Activated naive CD4-positive, alpha-beta T cell treated with anti-CD3 and anti-CD28 coated beads, Interleukin-2, amount 10 ng/mL, durations not matched to agents 7 days and 5 days (primary cell): ENCODE data around the gene NRF1.
"Not testable (repeated sequence)": the region's sequence is repeated elsewhere in the genome, so short reads cannot be mapped to it uniquely, and the experiment has no call there.

ENCODE experiments used
- CTCF ChIA-PET: fragments of 350-600 bp; sonication (Branson Sonifier 250); formaldehyde crosslinking; loops from one replicate; lab custom pipeline; 2021; ENCODE audit warnings: antibody characterized with exemption; lab: Charles Lee
- DNase-seq: peaks from one replicate; pipeline ENCODE4 v3.0.0-alpha.2; 2020
- H3K27ac Mint-ChIP-seq: one replicate; pipeline ENCODE4 v1.8.0; 2021; ENCODE audit warnings: mild to moderate bottlenecking, moderate library complexity, mixed read lengths
- H3K27me3 Mint-ChIP-seq: one replicate; pipeline ENCODE4 v1.8.0; 2021; ENCODE audit warnings: mild to moderate bottlenecking, mixed read lengths
- H3K36me3 Mint-ChIP-seq: one replicate; pipeline ENCODE4 v1.8.0; 2021; ENCODE audit warnings: mixed read lengths
- H3K4me1 Mint-ChIP-seq: one replicate; pipeline ENCODE4 v1.8.0; 2021; ENCODE audit warnings: mixed read lengths
- H3K4me3 Mint-ChIP-seq: one replicate; pipeline ENCODE4 v1.8.0; 2021; ENCODE audit warnings: mild to moderate bottlenecking, moderate library complexity, mixed read lengths
- H3K9me3 Mint-ChIP-seq: one replicate; pipeline ENCODE4 v1.8.0; 2021; ENCODE audit warnings: mixed read lengths

Gene NRF1

GRCh38 chr7:129596386-129596785, 15.1 kb upstream of the NRF1 start:
- H3K9me3 Mint-ChIP-seq, CTCF ChIA-PET, H3K27ac Mint-ChIP-seq, DNase-seq, H3K36me3 Mint-ChIP-seq, H3K4me1 Mint-ChIP-seq, H3K4me3 Mint-ChIP-seq: not testable (repeated sequence)
- H3K27me3 Mint-ChIP-seq, result peaks cover 16% of the 10 kb centered on the region

GRCh38 chr7:129597672-129598071, 13.8 kb upstream of the NRF1 start:
- Mint-ChIP-seq H3K9me3 (no peaks in the 10 kb centered on the region), H3K27ac (no peak overlapping the region), H3K4me3 (no peak overlapping the region), H3K36me3 (no peaks in the 10 kb centered on the region), H3K27me3 (peaks cover 11% of the 10 kb centered on the region), H3K4me1 (no peaks in the 10 kb centered on the region)
- CTCF ChIA-PET, result interaction anchor here (0.6 to 1.1 kb wide), 2 partner anchors 10 to 320 kb away, joined by 3 read pairs; no protein-coding TSS in a partner anchor
- DNase-seq, result no peak

- H3K27ac Mint-ChIP-seq, result no peak overlapping the region
- H3K9me3 Mint-ChIP-seq, result no peaks in the 10 kb centered on the region
- no peaks in the 10 kb centered on the region for H3K36me3 Mint-ChIP-seq
- H3K27me3 Mint-ChIP-seq, result peaks cover 9% of the 10 kb centered on the region
- CTCF ChIA-PET, result no interaction called here
- no peaks in the 10 kb centered on the region for H3K4me1 Mint-ChIP-seq
- DNase-seq, result no peak
- no peak overlapping the region for H3K4me3 Mint-ChIP-seq
Observed at GRCh38 chr7:129599174-129599573, 12.3 kb upstream of the NRF1 start.

- H3K27me3 Mint-ChIP-seq, H3K4me3 Mint-ChIP-seq, H3K9me3 Mint-ChIP-seq, CTCF ChIA-PET, DNase-seq, H3K27ac Mint-ChIP-seq: not testable (repeated sequence)
- H3K4me1 Mint-ChIP-seq, result peaks cover 14% of the 10 kb centered on the region
- H3K36me3 Mint-ChIP-seq, result peaks cover 13% of the 10 kb centered on the region
Observed at GRCh38 chr7:129603594-129603993, 7.9 kb upstream of the NRF1 start.

GRCh38 chr7:129604021-129604420, 7.5 kb upstream of the NRF1 start:
- not testable (repeated sequence) for H3K4me3 Mint-ChIP-seq, DNase-seq, H3K9me3 Mint-ChIP-seq, H3K27ac Mint-ChIP-seq, H3K27me3 Mint-ChIP-seq
- CTCF ChIA-PET, result interaction anchor here (4.4 kb wide), 1 partner anchor 236 kb away, joined by 20 read pairs; no protein-coding TSS in a partner anchor
- peaks cover 14% of the 10 kb centered on the region for H3K36me3 Mint-ChIP-seq
- peaks cover 16% of the 10 kb centered on the region for H3K4me1 Mint-ChIP-seq

- no peak overlapping the region for H3K4me3 Mint-ChIP-seq
- H3K27me3 Mint-ChIP-seq, result peaks cover 5% of the 10 kb centered on the region
- H3K36me3 Mint-ChIP-seq, result peaks cover 23% of the 10 kb centered on the region
- no peak for DNase-seq
- CTCF ChIA-PET, result interaction anchor here (0.8 to 4.4 kb wide), 4 partner anchors 32 to 262 kb away, joined by 3 to 20 read pairs (median 4); no protein-coding TSS in a partner anchor
- peaks cover 24% of the 10 kb centered on the region for H3K4me1 Mint-ChIP-seq
- H3K9me3 Mint-ChIP-seq, result no peaks in the 10 kb centered on the region
- H3K27ac Mint-ChIP-seq, result no peak overlapping the region
Observed at GRCh38 chr7:129604713-129605437, 6.6 kb upstream of the NRF1 start.

- no peaks in the 10 kb centered on the region for H3K27me3 Mint-ChIP-seq
- DNase-seq, result no peak
- peaks cover 32% of the 10 kb centered on the region for H3K4me1 Mint-ChIP-seq
- H3K36me3 Mint-ChIP-seq, result peaks cover 23% of the 10 kb centered on the region
- no peak overlapping the region for H3K27ac Mint-ChIP-seq
- no peaks in the 10 kb centered on the region for H3K9me3 Mint-ChIP-seq
- CTCF ChIA-PET, result interaction anchor here (0.6 to 4.4 kb wide), 5 partner anchors 125 to 430 kb away, joined by 3 to 20 read pairs (median 3); no protein-coding TSS in a partner anchor
- H3K4me3 Mint-ChIP-seq, result no peak overlapping the region
Observed at GRCh38 chr7:129605960-129606614, 5.4 kb upstream of the NRF1 start.

GRCh38 chr7:129606803-129607202, 4.7 kb upstream of the NRF1 start:
- peaks cover 33% of the 10 kb centered on the region for H3K4me1 Mint-ChIP-seq
- CTCF ChIA-PET, result interaction anchor here (1.0 to 4.4 kb wide), 4 partner anchors 15 to 239 kb away, joined by 3 to 20 read pairs (median 6); no protein-coding TSS in a partner anchor
- peaks cover 23% of the 10 kb centered on the region for H3K36me3 Mint-ChIP-seq
- peak overlapping the region; percentile 73 for H3K27ac Mint-ChIP-seq
- no peak for DNase-seq
- no peak overlapping the region for H3K4me3 Mint-ChIP-seq
- H3K27me3 Mint-ChIP-seq, result no peaks in the 10 kb centered on the region
- H3K9me3 Mint-ChIP-seq, result no peaks in the 10 kb centered on the region

GRCh38 chr7:129607471-129608120, 3.9 kb upstream of the NRF1 start:
- Mint-ChIP-seq H3K27me3 (no peaks in the 10 kb centered on the region), H3K9me3 (no peaks in the 10 kb centered on the region), H3K4me1 (peaks cover 33% of the 10 kb centered on the region), H3K36me3 (peaks cover 23% of the 10 kb centered on the region), H3K4me3 (no peak overlapping the region), H3K27ac (no peak overlapping the region)
- CTCF ChIA-PET, result interaction anchor here (0.6 to 4.4 kb wide), 16 partner anchors 9 to 1449 kb away, joined by 3 to 20 read pairs (median 4); no protein-coding TSS in a partner anchor
- DNase-seq, result peak; percentile 63

GRCh38 chr7:129609666-129610065, 1.9 kb upstream of the NRF1 start:
- peak overlapping the region; percentile 98 for H3K4me3 Mint-ChIP-seq
- no peaks in the 10 kb centered on the region for H3K27me3 Mint-ChIP-seq
- CTCF ChIA-PET, result interaction anchor here (1.0 to 1.5 kb wide), 3 partner anchors 14 to 242 kb away, joined by 3 to 5 read pairs (median 3); no protein-coding TSS in a partner anchor
- H3K36me3 Mint-ChIP-seq, result peaks cover 28% of the 10 kb centered on the region
- peak overlapping the region; percentile 56 for H3K27ac Mint-ChIP-seq
- no peaks in the 10 kb centered on the region for H3K9me3 Mint-ChIP-seq
- H3K4me1 Mint-ChIP-seq, result peaks cover 50% of the 10 kb centered on the region
- no peak for DNase-seq

GRCh38 chr7:129610709-129611245, 743 bp upstream of the NRF1 start:
- H3K27me3 Mint-ChIP-seq, result no peaks in the 10 kb centered on the region
- no peak for DNase-seq
- no peaks in the 10 kb centered on the region for H3K9me3 Mint-ChIP-seq
- CTCF ChIA-PET, result interaction anchor here (1.3 to 2.4 kb wide), 3 partner anchors 32 to 243 kb away, joined by 3 to 11 read pairs (median 4); no protein-coding TSS in a partner anchor
- peak overlapping the region; percentile 98 for H3K4me3 Mint-ChIP-seq
- peaks cover 61% of the 10 kb centered on the region for H3K4me1 Mint-ChIP-seq
- peaks cover 31% of the 10 kb centered on the region for H3K36me3 Mint-ChIP-seq
- H3K27ac Mint-ChIP-seq, result peak overlapping the region; percentile 96

- peak overlapping the region; percentile 92 for H3K4me3 Mint-ChIP-seq
Observed at GRCh38 chr7:129612112-129613015, 844 bp downstream of the NRF1 start.

GRCh38 chr7:129613016-129613337, 1.5 kb downstream of the NRF1 start:
- Mint-ChIP-seq H3K36me3 (peaks cover 20% of the 10 kb centered on the region), H3K4me3 (peak overlapping the region; percentile 92)

More at GRCh38 chr7:129612112-129613015, 844 bp downstream of the NRF1 start:
- peaks cover 62% of the 10 kb centered on the region for H3K4me1 Mint-ChIP-seq
- DNase-seq, result peak; percentile 47
- H3K9me3 Mint-ChIP-seq, result no peaks in the 10 kb centered on the region
- CTCF ChIA-PET, result interaction anchor here (0.7 to 3.2 kb wide), 10 partner anchors 11 to 217 kb away, joined by 3 to 13 read pairs (median 6); no protein-coding TSS in a partner anchor
- H3K27ac Mint-ChIP-seq, result peak overlapping the region; percentile 96
- peaks cover 20% of the 10 kb centered on the region for H3K36me3 Mint-ChIP-seq
- no peaks in the 10 kb centered on the region for H3K27me3 Mint-ChIP-seq

More at GRCh38 chr7:129613016-129613337, 1.5 kb downstream of the NRF1 start:
- H3K9me3 Mint-ChIP-seq, result no peaks in the 10 kb centered on the region
- peak overlapping the region; percentile 96 for H3K27ac Mint-ChIP-seq
- CTCF ChIA-PET, result interaction anchor here (0.7 to 3.2 kb wide), 8 partner anchors 10 to 212 kb away, joined by 3 to 13 read pairs (median 7); no protein-coding TSS in a partner anchor
- H3K27me3 Mint-ChIP-seq, result no peaks in the 10 kb centered on the region
- no peak for DNase-seq
- H3K4me1 Mint-ChIP-seq, result peaks cover 62% of the 10 kb centered on the region
